GM18526 (cell line): Measurements from ENCODE around the gene ALG12.

Experiments used
- POLR2A ChIP-seq: IDR thresholded peaks from 3 replicates; pipeline ENCODE4 v1.6.1; 2011; ENCODE audit not compliant: insufficient read length; ENCODE audit errors: extremely low read depth

The ALG12 gene

DNA sequence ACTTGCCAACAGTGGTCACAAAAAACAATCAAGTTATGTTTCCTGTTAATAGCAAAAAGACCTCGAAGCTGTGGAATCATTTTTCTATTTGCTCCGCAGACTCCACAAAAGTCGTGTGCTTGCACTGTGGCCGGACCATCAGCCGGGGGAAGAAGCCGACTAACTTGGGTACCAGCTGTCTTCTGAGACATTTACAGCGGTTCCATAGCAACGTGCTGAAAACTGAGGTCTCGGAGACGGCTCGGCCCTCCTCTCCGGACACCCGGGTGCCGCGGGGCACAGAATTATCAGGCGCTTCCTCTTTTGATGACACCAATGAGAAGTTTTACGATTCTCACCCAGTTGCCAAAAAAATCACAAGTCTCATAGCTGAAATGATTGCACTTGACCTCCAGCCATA is 33.0 kb downstream of the ALG12 start:
- TF ChIP-seq POLR2A = no peak

DNA sequence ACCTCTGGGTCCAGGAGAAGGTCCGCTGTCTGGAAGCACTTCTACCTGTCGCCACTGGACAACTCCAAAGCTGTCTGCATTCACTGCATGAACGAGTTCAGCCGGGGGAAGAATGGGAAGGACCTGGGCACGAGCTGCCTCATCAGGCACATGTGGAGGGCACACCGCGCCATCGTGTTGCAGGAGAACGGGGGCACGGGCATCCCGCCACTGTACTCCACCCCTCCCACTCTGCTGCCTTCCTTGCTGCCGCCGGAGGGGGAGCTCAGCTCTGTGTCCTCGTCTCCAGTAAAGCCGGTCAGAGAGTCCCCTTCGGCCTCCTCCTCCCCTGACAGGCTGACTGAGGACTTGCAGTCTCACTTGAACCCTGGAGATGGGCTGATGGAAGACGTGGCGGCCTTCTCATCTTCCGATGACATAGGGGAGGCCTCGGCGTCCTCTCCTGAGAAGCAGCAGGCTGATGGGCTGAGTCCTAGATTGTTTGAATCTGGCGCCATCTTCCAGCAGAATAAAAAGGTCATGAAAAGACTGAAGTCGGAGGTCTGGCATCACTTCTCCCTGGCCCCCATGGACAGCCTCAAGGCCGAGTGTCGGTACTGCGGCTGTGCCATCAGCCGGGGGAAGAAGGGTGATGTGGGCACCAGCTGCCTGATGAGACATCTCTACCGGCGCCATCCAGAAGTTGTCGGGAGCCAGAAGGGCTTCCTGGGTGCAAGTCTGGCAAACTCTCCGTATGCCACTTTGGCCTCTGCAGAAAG is 33.6 kb downstream of the ALG12 start:
- TF ChIP-seq POLR2A = no peak

- no peak for TF ChIP-seq POLR2A
Observed at GRCh38 chr22:49884075-49884474, 34.2 kb downstream of the ALG12 start.

DNA sequence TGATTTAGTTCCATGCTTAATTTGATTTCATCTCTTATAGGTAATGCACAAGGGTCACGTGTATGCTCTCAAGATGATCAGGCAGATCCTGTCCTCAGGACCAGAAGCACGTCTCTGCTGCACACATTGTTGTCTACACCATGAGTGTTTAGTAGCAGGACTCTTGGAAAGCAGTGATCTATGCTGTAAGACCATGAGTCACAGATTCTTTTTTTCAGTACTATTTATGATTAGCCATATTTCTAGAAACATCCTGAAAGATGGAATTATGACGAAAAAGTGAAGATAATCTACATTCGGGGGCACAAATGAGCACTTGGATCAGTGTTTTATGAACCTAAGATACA is 35.0 kb downstream of the ALG12 start:
- TF ChIP-seq POLR2A = no peak

DNA sequence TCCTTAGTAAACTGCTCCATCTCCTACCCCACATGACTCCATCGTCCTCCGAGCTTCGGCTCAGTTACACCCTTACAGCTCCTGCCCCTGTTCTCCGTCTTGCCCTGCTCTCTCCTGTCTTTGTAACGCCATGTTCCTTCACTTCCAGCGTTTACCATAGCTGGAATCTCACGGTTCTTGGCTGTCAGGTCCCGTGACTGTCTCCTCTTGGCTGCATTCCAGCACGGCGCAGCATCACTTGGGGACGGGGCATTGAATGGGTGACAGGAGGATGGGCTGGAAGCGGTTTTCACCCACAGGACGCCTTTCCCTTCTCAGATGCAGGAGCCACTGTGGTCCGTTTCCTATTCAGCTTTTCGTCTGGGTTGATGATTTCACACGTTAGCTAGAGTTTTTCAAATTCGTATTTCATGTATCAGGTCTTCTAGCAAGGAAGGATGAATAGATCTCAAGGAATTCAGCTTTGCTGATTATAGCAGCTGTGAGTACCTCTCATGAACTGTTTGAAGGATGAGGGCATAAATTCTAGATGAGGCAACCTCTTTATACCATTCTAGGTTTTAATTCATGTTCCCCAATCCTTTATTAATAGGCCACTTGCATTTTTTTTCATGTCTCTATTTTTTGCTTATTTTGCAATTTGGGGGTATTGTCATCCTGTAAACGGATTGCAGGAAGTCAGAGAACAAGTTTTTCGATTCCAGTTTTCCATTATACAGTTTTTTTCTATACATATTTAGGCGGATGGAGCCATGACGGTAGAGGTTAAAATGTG is 35.5 kb downstream of the ALG12 start:
- no peak for TF ChIP-seq POLR2A

DNA sequence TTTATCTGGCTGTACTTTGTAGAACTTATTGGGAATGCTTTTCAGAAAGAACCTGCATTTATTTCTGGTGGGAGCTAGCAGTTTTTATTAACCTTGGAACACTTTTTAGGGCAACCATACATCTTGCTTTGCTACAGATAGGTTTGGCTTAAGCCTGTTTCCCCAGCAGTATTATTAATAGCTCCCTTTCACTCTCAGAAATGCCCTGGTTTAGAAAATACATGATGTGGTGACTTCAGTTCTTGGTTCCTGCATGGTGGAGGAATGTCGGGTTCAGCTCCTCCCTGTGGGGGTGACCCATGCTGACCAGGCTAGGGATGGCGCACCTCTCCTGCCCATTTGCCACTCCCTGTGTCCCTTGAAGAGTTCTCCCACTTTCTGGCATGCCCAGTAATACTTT is 36.4 kb downstream of the ALG12 start:
- no peak for TF ChIP-seq POLR2A

GRCh38 chr22:49880281-49880680 is 38.0 kb downstream of the ALG12 start:
- no peak for TF ChIP-seq POLR2A

- no peak for TF ChIP-seq POLR2A
Observed at GRCh38 chr22:49879871-49880270, 38.4 kb downstream of the ALG12 start.

- no peak for TF ChIP-seq POLR2A
Observed at GRCh38 chr22:49878206-49878605, 40.0 kb downstream of the ALG12 start.

- TF ChIP-seq POLR2A = no peak
Observed at GRCh38 chr22:49877642-49878041, 40.6 kb downstream of the ALG12 start.

GRCh38 chr22:49873228-49873940 is 44.9 kb downstream of the ALG12 start:
- TF ChIP-seq POLR2A = no peak

- TF ChIP-seq POLR2A = no peak
Observed at GRCh38 chr22:49872347-49872746, 45.9 kb downstream of the ALG12 start.

DNA sequence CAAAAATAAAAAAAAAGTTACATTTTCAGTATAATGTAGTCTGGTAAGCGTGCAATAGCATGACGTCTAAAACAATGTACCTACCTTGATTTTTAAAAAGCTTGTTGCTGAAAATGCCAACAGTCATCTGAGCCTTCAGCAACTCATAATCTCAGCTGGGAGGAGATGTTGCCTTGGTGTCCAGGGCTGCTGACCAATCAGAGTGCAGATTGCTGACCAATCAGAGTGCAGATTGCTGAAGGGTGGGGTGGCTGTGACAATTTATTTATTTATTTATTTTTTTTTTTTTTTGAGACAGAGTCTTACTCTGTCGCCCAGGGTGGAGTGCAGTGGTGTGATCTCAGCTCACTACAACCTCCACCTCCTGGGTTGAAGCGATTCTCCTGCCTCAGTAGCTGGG is 46.8 kb downstream of the ALG12 start:
- TF ChIP-seq POLR2A = no peak

GRCh38 chr22:49869845-49870712 is 48.2 kb downstream of the ALG12 start:
- no peak for TF ChIP-seq POLR2A
